GM19238 (cell line): ENCODE measurements around the gene NAV2.
A peak's percentile ranks its signal among the peaks of the same experiment; 100 is the strongest.

Experiments used
- DNase-seq: peaks from one replicate; pipeline ENCODE4 v3.0.0; 2011; ENCODE audit warnings: low spot score; ENCODE audit not compliant: insufficient read length

The NAV2 gene, protein sequence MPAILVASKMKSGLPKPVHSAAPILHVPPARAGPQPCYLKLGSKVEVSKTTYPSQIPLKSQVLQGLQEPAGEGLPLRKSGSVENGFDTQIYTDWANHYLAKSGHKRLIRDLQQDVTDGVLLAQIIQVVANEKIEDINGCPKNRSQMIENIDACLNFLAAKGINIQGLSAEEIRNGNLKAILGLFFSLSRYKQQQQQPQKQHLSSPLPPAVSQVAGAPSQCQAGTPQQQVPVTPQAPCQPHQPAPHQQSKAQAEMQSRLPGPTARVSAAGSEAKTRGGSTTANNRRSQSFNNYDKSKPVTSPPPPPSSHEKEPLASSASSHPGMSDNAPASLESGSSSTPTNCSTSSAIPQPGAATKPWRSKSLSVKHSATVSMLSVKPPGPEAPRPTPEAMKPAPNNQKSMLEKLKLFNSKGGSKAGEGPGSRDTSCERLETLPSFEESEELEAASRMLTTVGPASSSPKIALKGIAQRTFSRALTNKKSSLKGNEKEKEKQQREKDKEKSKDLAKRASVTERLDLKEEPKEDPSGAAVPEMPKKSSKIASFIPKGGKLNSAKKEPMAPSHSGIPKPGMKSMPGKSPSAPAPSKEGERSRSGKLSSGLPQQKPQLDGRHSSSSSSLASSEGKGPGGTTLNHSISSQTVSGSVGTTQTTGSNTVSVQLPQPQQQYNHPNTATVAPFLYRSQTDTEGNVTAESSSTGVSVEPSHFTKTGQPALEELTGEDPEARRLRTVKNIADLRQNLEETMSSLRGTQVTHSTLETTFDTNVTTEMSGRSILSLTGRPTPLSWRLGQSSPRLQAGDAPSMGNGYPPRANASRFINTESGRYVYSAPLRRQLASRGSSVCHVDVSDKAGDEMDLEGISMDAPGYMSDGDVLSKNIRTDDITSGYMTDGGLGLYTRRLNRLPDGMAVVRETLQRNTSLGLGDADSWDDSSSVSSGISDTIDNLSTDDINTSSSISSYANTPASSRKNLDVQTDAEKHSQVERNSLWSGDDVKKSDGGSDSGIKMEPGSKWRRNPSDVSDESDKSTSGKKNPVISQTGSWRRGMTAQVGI (N-terminal part only)

GRCh38 chr11:19712281-19713195 is at the start of gene NAV2:
Gene NAV2, plus strand, starts transcription at chr11:19712837. Its CDS starts 859 bp downstream, at chr11:19713696.
- peak; percentile 89 for DNase-seq

DNA sequence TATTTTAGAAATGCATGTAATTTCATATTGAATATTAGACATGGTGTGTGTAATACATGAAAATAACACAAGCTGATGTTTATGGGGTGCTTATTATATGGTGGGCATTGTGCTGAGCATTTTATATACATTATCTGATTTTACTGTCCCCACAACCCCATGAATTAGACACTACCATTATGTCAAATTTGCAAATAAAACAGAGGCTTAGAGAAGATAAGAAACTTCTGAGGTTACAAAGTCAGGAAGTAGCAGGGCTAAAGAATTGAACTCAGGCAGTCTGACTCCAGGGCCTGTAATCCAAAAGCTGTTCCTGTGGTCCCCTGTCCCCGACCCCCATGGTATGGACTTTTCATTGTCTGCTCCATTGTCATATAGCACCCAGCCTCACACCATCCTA is 49.4 kb upstream of the NAV2 start:
- DNase-seq, result no peak

DNA sequence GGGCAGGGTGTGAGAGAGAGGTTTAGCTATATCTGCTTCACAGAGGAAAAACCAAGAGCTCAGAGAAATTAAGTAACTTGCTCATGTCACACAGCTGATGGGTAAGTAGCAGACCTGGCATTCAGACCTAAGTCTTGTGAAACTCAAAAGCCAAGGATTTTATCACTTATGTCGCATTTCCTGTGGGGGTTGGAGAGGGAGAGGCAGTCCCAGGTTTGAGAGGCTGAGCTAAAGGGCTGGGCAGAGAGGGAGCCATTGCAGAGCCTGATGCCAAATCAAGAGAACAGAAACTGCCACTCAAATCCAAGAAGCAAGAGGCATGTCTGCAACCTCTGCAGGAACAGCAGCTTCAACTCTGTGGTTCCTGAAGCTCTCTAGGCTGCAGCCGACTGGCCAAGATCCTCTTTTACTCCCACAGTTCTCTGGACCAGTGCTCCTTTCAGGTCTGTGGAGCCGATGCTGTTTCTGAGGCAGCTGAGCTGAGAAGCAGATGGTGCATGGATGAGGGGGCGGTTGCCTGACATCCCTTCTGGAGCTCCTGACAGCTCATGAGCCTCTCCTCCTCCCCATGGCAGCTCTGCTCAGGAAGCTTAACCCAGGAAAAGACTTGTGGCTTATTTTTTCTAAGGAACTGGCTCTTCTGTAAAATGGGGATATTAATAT is 47.6 kb upstream of the NAV2 start:
- DNase-seq, result no peak

GRCh38 chr11:19666951-19667350 is 45.7 kb upstream of the NAV2 start:
- DNase-seq, result no peak

DNA sequence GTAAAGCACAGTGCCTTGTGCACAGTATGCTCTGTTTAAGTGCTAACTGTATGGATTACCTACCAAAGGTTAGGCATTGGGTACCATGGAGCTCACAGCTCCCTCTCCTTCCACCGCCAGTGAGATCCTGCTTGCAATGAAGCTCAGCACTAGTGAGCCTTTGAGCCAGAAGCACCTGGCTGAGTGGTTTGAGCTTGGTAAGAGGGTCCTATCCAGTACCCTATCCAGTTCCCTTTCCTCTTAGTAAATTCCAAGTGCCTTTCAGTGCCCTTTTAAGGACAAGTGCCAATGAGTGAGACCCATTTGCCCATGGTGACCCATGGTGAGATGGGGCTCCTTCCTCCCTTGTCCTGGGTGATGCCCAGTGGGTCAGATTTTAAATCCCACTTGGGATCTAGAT is 43.1 kb upstream of the NAV2 start:
- no peak for DNase-seq

DNA sequence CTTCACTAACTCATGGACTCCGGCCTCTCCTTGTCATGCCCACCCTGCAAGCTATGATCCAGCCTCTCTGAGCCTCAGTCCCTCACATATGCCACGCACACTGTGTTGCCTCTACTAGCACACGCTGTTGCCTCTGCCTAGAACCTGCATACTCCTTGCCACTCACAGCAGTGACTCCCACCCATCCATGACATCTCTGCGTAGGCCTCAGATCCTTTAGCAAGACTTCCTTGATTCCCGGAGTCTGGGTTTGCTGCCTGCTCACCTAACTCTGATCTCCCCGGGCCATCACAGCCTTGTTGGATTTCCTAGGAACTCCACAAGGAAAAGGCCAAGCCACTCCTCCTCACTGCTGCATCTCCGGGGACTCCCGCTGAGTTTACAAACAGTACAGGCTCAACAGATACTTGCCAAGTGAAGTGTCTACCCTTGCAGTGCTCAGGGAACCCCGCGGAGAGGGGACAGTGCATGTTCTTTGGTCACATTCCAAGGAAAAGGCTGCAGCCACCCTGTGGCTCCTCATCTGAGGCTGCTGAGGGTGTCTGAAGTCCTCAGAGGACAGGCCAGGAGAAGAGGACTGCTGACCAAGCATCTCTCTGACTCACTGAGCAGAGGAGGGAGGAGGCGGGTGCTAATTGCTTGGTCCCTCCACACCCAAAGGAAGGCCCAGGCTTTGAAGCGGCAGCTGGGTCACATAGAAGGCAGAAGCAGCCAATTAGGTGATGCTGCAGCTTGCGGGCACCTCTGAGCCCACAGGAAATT is 42.4 kb upstream of the NAV2 start:
- no peak for DNase-seq

GRCh38 chr11:19672586-19673206 is 39.9 kb upstream of the NAV2 start:
- no peak for DNase-seq

- no peak for DNase-seq
Observed at GRCh38 chr11:19673924-19674729, 38.5 kb upstream of the NAV2 start.

DNA sequence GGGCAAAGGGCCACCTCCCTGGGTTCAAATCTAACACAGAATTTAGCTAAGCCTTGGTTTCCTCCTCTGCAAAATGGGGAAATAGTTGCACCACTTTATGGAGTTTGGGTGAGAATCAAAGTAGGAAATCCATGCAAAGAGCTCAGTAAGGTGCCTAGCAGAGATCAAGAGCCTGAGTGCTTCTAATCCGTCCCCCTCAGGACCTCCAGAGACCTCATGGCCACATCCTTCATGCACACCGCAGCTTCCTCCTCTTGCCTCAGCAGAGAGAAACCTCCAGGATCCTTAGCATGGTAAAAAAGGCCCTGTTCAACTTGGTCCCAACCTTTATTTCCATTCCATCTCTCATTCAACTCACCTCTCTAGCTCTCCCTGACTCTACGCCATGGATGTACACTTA is 37.8 kb upstream of the NAV2 start:
- no peak for DNase-seq

GRCh38 chr11:19675397-19675796 is 37.2 kb upstream of the NAV2 start:
- DNase-seq, result no peak

DNA sequence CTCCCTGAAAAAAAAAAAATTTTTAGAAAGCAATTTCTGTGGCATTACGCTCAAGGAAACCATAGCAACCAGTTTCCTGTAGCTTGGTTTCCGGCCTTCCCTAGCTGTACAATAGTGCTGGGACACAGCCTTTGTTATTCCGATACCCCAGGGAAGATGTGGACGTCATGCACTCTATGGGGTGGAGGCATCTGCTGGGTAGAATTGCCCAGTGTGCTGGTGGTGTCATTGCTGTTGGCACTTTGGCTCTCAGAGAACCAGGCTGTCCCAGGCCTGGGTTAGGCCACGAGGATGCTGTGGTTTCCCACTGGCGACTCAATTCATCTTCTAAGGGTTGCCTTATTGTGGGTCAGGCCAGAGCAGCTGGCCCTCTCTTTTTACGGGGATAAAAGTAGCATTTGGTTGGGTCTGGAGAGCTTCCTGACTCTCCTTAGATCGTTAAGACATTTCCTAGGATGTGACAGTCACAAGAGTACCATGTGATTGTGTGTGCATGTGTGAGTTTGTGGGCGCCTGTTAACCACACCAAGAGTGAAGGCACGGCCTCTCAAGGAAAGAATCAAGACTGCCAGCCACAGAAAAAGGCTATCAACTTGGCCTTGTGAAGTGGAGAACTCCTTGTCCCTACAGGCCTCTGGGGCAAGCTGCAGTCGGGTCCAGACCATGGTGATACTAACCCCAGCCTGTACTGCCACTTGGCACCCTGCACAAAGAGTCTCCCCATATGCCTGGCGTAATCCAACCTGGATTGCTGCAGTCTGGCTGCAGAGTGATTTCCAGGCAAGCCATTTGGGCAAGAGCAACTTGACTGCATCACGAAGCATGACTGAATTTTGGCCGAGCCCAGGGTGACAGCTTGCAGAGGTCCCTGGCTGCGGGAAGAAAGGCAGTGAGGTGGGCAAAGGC is 35.9 kb upstream of the NAV2 start:
- DNase-seq, result no peak

- DNase-seq, result no peak
Observed at GRCh38 chr11:19677381-19678080, 35.1 kb upstream of the NAV2 start.

GRCh38 chr11:19679952-19680828 is 32.4 kb upstream of the NAV2 start:
- no peak for DNase-seq

DNA sequence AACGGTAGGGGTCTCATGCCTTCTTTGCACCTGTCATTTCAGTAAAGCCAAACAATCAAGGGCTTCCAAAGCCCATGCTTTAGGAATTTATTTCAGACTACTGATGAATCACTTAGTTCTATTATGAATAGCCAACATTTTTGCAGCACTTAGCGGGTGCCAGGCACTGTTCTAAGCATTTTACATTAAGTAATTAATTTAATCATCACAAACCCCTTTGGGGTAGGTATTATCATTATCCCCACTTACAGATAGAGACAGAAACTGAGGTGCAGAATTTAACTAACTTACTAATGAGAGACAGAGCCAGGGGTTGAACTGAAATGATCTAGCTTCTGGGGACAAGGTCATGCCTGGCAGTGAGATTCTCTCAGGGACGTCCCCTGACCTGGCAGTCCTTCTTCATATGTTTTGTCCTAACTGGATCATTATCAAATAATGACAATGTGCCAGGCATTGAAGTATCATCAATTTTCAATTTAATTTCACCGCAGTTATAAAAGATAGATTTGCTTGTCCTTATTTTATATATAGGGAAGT is 31.7 kb upstream of the NAV2 start:
- DNase-seq, result no peak

DNA sequence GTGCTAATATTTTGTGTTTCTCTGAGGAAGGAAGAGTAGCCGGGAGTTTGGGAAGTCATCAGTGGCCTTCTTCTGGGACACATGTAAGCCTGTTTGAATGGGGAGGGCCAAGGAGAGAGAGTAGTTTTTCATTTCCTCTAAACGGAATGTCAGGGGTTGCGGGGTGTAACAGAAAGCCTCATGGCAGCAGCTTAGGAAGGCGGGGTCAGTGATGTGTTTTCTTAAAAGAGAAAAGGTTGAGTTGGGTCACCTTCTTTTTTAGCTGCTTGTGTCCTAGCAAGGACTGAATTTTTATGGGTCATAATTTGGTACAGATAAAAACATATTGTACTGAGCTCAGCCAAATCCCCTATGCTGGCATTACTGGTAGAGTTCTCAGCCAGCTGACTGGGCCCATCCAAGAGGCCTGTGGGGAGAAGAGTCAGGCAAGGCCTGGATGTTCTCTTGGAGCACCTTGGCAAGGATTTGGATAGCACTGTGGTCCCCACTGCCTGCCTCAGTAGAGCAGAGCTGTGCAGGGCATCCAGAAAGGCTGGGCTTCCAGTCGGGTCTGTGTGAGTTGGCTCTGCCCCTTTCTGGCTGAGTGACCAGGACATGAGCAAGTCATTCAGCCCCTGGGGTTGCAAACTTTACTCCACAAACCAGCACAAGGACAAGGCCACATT is 29.4 kb upstream of the NAV2 start:
- DNase-seq, result no peak
